ENCODE results near the gene SSTR4.

- TF ChIP-seq CTCF (conservative IDR thresholded peaks at IDR 0.05 in 1 of 2, IDR thresholded peaks at IDR 0.05 in 1 of 2; ENCODE audit: low read depth in 1 of 2, low read length in 2 of 2) (no peak), EZH2 (IDR thresholded peaks at IDR 0.05; ENCODE audit: low read length, missing control alignments) (no peak)
Observed at GRCh38 chr20:23003881-23004460, 31.1 kb upstream of the SSTR4 start.
